ENCODE results near the gene DCLK2. TPM values are rescaled to one million over a fixed set of nuclear protein-coding genes. Genes with fewer than 3 reads are reported as not detected.

DCLK2 gene
- total RNA-seq, 2 experiments from 2014 or later, result not detected

- ChIA-PET CTCF (no interaction called here), POLR2A (no interaction called here)
- Mint-ChIP-seq H3K9me3 (peaks cover 2% of the 10 kb centered on the region), H3K4me3 (no peak overlapping the region), H3K36me3 (ENCODE audit: low read depth) (no peaks in the 10 kb centered on the region), H3K27me3 (peaks cover 22% of the 10 kb centered on the region), H3K27ac (no peak overlapping the region), H3K4me1 (ENCODE audit: low read depth) (no peaks in the 10 kb centered on the region)
- ATAC-seq (ENCODE audit: poor library complexity) (no peak), DNase-seq (no peak)
- intact Hi-C loops (cut with DNase I, micrococcal nuclease), result no loop called here
- Histone ChIP-seq H3K4me1 (ENCODE audit: insufficient read depth, low read length) (no peaks in the 10 kb centered on the region), H3K27me3 (ENCODE audit: control insufficient read depth in 1 of 2, insufficient read depth in 2 of 2, low read length in 2 of 2) (peaks cover 0 to 3% of the 10 kb centered on the region in 2 experiments), H3K36me3 (ENCODE audit: insufficient read depth, low read length) (no peaks in the 10 kb centered on the region), H3K4me3 (ENCODE audit: low read length) (no peak overlapping the region), H3K27ac (ENCODE audit: low read depth in 1 of 2, low read length in 2 of 2) (no peak overlapping the region), H3K9me3 (ENCODE audit: control insufficient read depth in 1 of 2, insufficient read depth in 1 of 2, low read length in 2 of 2) (peaks cover 0 to 11% of the 10 kb centered on the region in 2 experiments)
- TF ChIP-seq CTCF (IDR thresholded peaks at IDR 0.05), result no peak
Observed at GRCh38 chr4:150116506-150116905, 38.3 kb downstream of the DCLK2 start.

GRCh38 chr4:150117094-150117493 lies 38.8 kb downstream of the DCLK2 start:
- intact Hi-C loops (cut with DNase I, micrococcal nuclease), result no loop called here
- peaks cover 2% of the 10 kb centered on the region for H3K9me3 Mint-ChIP-seq
- no peak overlapping the region for H3K27ac ChIP-seq (ENCODE audit: low read depth in 1 of 2, low read length in 2 of 2)
- H3K36me3 Mint-ChIP-seq (ENCODE audit: low read depth), result no peaks in the 10 kb centered on the region
- peaks cover 0 to 11% of the 10 kb centered on the region in 2 experiments for H3K9me3 ChIP-seq (ENCODE audit: control insufficient read depth in 1 of 2, insufficient read depth in 1 of 2, low read length in 2 of 2)
- no peak for DNase-seq
- H3K36me3 ChIP-seq (ENCODE audit: insufficient read depth, low read length), result no peaks in the 10 kb centered on the region
- ChIA-PET CTCF (no interaction called here), POLR2A (no interaction called here)
- no peak overlapping the region for H3K4me3 ChIP-seq (ENCODE audit: low read length)
- no peaks in the 10 kb centered on the region for H3K4me1 ChIP-seq (ENCODE audit: insufficient read depth, low read length)
- no peak for TF ChIP-seq CTCF (IDR thresholded peaks at IDR 0.05)
- no peak overlapping the region for H3K4me3 Mint-ChIP-seq
- peaks cover 0 to 3% of the 10 kb centered on the region in 2 experiments for H3K27me3 ChIP-seq (ENCODE audit: control insufficient read depth in 1 of 2, insufficient read depth in 2 of 2, low read length in 2 of 2)
- no peak for ATAC-seq (ENCODE audit: poor library complexity)
- no peaks in the 10 kb centered on the region for H3K4me1 Mint-ChIP-seq (ENCODE audit: low read depth)
- no peak overlapping the region for H3K27ac Mint-ChIP-seq
- H3K27me3 Mint-ChIP-seq, result peaks cover 22% of the 10 kb centered on the region

GRCh38 chr4:150117629-150118028 lies 39.4 kb downstream of the DCLK2 start:
- H3K27me3 Mint-ChIP-seq, result peaks cover 22% of the 10 kb centered on the region
- no peak overlapping the region for H3K27ac Mint-ChIP-seq
- ChIA-PET CTCF (no interaction called here), POLR2A (no interaction called here)
- H3K4me3 Mint-ChIP-seq, result no peak overlapping the region
- Histone ChIP-seq H3K27ac (ENCODE audit: low read depth in 1 of 2, low read length in 2 of 2) (no peak overlapping the region), H3K9me3 (ENCODE audit: control insufficient read depth in 1 of 2, insufficient read depth in 1 of 2, low read length in 2 of 2) (peaks cover 0 to 11% of the 10 kb centered on the region in 2 experiments), H3K4me3 (ENCODE audit: low read length) (no peak overlapping the region), H3K27me3 (ENCODE audit: control insufficient read depth in 1 of 2, insufficient read depth in 2 of 2, low read length in 2 of 2) (peaks cover 0 to 3% of the 10 kb centered on the region in 2 experiments), H3K36me3 (ENCODE audit: insufficient read depth, low read length) (no peaks in the 10 kb centered on the region), H3K4me1 (ENCODE audit: insufficient read depth, low read length) (no peaks in the 10 kb centered on the region)
- H3K4me1 Mint-ChIP-seq (ENCODE audit: low read depth), result no peaks in the 10 kb centered on the region
- no peak for DNase-seq
- H3K9me3 Mint-ChIP-seq, result peaks cover 2% of the 10 kb centered on the region
- TF ChIP-seq CTCF (IDR thresholded peaks at IDR 0.05), result no peak
- H3K36me3 Mint-ChIP-seq (ENCODE audit: low read depth), result no peaks in the 10 kb centered on the region
- intact Hi-C loops (cut with DNase I, micrococcal nuclease), result no loop called here
- no peak for ATAC-seq (ENCODE audit: poor library complexity)

Measured in CD4-positive, alpha-beta T cell (primary cell).